ENCODE results near the gene B3GNT4. TPM values are rescaled to one million over a fixed set of nuclear protein-coding genes. Genes with fewer than 3 reads are reported as not detected.
A peak's percentile ranks its signal among the peaks of the same experiment; 100 is the strongest.

The B3GNT4 gene
- polyA plus RNA-seq, 1 donor from 2014 or later, result 1.8 TPM

GRCh38 chr12:122205053-122205925, 1.8 kb downstream of the B3GNT4 start:
- H4K20me1 ChIP-seq (ENCODE audit: insufficient read depth), result no peaks in the 10 kb centered on the region
- H3K4me3 ChIP-seq (ENCODE audit: low read length), result no peak overlapping the region
- no peak overlapping the region for H3K4me2 ChIP-seq (ENCODE audit: low read length)
- H3K9me2 ChIP-seq (ENCODE audit: insufficient read depth, low read length), result no peaks in the 10 kb centered on the region
- peaks cover 38% of the 10 kb centered on the region for H3K27me3 ChIP-seq (ENCODE audit: insufficient read depth, low read depth, low read length)
- TF ChIP-seq POLR2AphosphoS5 (IDR thresholded peaks at IDR 0.05) (peak; percentile 11), MXI1 (conservative IDR thresholded peaks at IDR 0.05; ENCODE audit: poor library complexity, severe bottlenecking) (no peak), TAF1 (IDR thresholded peaks at IDR 0.05; ENCODE audit: low read depth) (no peak)
- no peak overlapping the region for H3K9ac ChIP-seq (ENCODE audit: low read length)
- no peak overlapping the region for H3K27ac ChIP-seq (ENCODE audit: low read length)
- no peaks in the 10 kb centered on the region for H3K79me2 ChIP-seq (replicated peaks; ENCODE audit: insufficient read depth, low read length)
- no peaks in the 10 kb centered on the region for H3K36me3 ChIP-seq (ENCODE audit: insufficient read depth, low read length)
- no peaks in the 10 kb centered on the region for H3F3A ChIP-seq (ENCODE audit: insufficient read depth, low read length, poor library complexity, severe bottlenecking)
- no peak overlapping the region for H2AFZ ChIP-seq (ENCODE audit: low read depth, low read length)
- no peaks in the 10 kb centered on the region for H3K9me3 ChIP-seq (ENCODE audit: low read length)

GRCh38 chr12:122206111-122206881, 2.8 kb downstream of the B3GNT4 start:
- Histone ChIP-seq H3K79me2 (replicated peaks; ENCODE audit: insufficient read depth, low read length) (no peaks in the 10 kb centered on the region), H3K4me3 (ENCODE audit: low read length) (no peak overlapping the region), H3F3A (ENCODE audit: insufficient read depth, low read length, poor library complexity, severe bottlenecking) (no peaks in the 10 kb centered on the region), H3K9me2 (ENCODE audit: insufficient read depth, low read length) (no peaks in the 10 kb centered on the region), H2AFZ (ENCODE audit: low read depth, low read length) (no peak overlapping the region), H3K9me3 (ENCODE audit: low read length) (no peaks in the 10 kb centered on the region), H3K9ac (ENCODE audit: low read length) (no peak overlapping the region), H3K27ac (ENCODE audit: low read length) (no peak overlapping the region), H3K36me3 (ENCODE audit: insufficient read depth, low read length) (no peaks in the 10 kb centered on the region), H4K20me1 (ENCODE audit: insufficient read depth) (no peaks in the 10 kb centered on the region), H3K4me2 (ENCODE audit: low read length) (no peak overlapping the region), H3K27me3 (ENCODE audit: insufficient read depth, low read depth, low read length) (peaks cover 36% of the 10 kb centered on the region)
- TF ChIP-seq MXI1 (conservative IDR thresholded peaks at IDR 0.05; ENCODE audit: poor library complexity, severe bottlenecking) (no peak), REST (IDR thresholded peaks at IDR 0.05; ENCODE audit: borderline replicate concordance) (no peak), POLR2AphosphoS5 (IDR thresholded peaks at IDR 0.05) (peak; percentile 6)

DNA sequence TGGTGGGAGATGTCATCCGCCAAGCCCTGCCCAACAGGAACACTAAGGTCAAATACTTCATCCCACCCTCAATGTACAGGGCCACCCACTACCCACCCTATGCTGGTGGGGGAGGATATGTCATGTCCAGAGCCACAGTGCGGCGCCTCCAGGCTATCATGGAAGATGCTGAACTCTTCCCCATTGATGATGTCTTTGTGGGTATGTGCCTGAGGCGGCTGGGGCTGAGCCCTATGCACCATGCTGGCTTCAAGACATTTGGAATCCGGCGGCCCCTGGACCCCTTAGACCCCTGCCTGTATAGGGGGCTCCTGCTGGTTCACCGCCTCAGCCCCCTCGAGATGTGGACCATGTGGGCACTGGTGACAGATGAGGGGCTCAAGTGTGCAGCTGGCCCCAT, 3.5 kb downstream of the B3GNT4 start:
- Histone ChIP-seq H3K27me3 (ENCODE audit: insufficient read depth, low read depth, low read length) (peaks cover 31% of the 10 kb centered on the region), H3K27ac (ENCODE audit: low read length) (no peak overlapping the region), H3K9me3 (ENCODE audit: low read length) (no peaks in the 10 kb centered on the region), H3K36me3 (ENCODE audit: insufficient read depth, low read length) (no peaks in the 10 kb centered on the region), H3K4me2 (ENCODE audit: low read length) (no peak overlapping the region), H3K9me2 (ENCODE audit: insufficient read depth, low read length) (no peaks in the 10 kb centered on the region), H2AFZ (ENCODE audit: low read depth, low read length) (no peak overlapping the region), H3K9ac (ENCODE audit: low read length) (no peak overlapping the region), H4K20me1 (ENCODE audit: insufficient read depth) (no peaks in the 10 kb centered on the region), H3K79me2 (replicated peaks; ENCODE audit: insufficient read depth, low read length) (no peaks in the 10 kb centered on the region), H3F3A (ENCODE audit: insufficient read depth, low read length, poor library complexity, severe bottlenecking) (no peaks in the 10 kb centered on the region), H3K4me3 (ENCODE audit: low read length) (no peak overlapping the region)
- no peak for TF ChIP-seq RAD21 (conservative IDR thresholded peaks at IDR 0.05)
- TF ChIP-seq SMC3 (conservative IDR thresholded peaks at IDR 0.05; ENCODE audit: poor library complexity), result no peak
- TF ChIP-seq EZH2 (IDR thresholded peaks at IDR 0.05; ENCODE audit: borderline replicate concordance, insufficient read depth, low read length, poor library complexity, severe bottlenecking), result no peak

Measured in neural cell (in vitro differentiated cells).